ENCODE results near the gene CPED1. TPM values are rescaled to one million over a fixed set of nuclear protein-coding genes. Genes with fewer than 3 reads are reported as not detected.

The CPED1 gene
- total RNA-seq, 1 donor from 2014 or later, result 38.6 TPM

DNA sequence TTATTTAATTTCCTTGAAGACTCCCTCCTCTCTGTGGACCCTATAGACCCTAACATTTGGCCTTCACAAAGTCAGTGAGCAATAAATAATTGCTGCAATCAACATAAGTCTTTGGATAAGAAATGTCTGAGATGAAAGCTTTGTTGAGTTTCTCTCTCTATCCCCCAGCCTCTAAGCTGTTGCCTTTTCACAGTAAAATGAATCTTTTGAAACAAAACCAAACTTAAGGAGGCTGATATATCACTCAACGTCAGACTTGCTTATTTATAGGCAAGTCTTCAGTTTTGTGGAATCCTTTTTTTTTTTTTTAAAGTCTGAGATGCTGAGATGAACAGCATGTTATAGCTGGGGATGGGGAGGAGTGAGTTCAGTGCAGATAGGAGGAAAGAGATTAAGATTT is 10.0 kb downstream of the CPED1 start:
- no peaks in the 10 kb centered on the region for H3K9me3 ChIP-seq
- DNase-seq (no peak), ATAC-seq (no peak)
- TF ChIP-seq, protein P1, sequence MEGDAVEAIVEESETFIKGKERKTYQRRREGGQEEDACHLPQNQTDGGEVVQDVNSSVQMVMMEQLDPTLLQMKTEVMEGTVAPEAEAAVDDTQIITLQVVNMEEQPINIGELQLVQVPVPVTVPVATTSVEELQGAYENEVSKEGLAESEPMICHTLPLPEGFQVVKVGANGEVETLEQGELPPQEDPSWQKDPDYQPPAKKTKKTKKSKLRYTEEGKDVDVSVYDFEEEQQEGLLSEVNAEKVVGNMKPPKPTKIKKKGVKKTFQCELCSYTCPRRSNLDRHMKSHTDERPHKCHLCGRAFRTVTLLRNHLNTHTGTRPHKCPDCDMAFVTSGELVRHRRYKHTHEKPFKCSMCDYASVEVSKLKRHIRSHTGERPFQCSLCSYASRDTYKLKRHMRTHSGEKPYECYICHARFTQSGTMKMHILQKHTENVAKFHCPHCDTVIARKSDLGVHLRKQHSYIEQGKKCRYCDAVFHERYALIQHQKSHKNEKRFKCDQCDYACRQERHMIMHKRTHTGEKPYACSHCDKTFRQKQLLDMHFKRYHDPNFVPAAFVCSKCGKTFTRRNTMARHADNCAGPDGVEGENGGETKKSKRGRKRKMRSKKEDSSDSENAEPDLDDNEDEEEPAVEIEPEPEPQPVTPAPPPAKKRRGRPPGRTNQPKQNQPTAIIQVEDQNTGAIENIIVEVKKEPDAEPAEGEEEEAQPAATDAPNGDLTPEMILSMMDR (IDR thresholded peaks at IDR 0.05), result no peak
- peaks cover 42% of the 10 kb centered on the region for H3K4me1 ChIP-seq
- H3K27me3 ChIP-seq (ENCODE audit: low read depth), result no peaks in the 10 kb centered on the region
- no peaks in the 10 kb centered on the region for H3K36me3 ChIP-seq
- H3K4me3 ChIP-seq, result no peak overlapping the region
- H3K27ac ChIP-seq, result peak overlapping the region; percentile 26
- intact Hi-C loops (cut with DNase I), result loop anchor here (10.0 kb wide), 1 partner anchor 76 kb away; no protein-coding TSS in a partner anchor

DNA sequence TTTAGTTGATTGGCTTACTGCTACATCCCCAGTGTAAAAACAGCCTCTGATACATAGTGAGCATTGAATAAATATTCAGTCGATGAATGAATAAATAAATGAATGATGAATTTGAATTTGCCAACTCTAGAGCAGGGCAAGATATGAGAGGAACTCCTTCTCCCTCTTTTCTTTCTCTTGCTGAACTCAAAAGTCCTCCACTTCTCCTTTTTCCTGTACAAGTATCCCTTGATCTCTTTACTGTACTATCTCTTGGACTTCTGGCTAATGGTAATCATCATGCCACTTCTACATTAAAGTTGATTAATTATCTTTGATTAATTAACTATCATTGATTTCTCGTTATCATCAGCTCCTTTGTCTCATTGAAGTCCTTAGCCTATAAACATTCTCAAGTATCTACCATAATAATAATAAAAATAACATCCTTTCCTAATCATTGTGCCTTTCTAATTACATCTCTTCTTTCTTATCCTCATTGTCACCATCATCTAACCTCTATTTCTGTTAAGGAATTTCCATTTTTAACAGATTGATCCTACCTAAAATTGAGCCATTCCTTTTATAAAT is 10.6 kb downstream of the CPED1 start:
- peak overlapping the region; percentile 21 for H3K27ac ChIP-seq
- intact Hi-C loops (cut with DNase I), result loop anchor here (10.0 kb wide), 1 partner anchor 76 kb away; no protein-coding TSS in a partner anchor

DNA sequence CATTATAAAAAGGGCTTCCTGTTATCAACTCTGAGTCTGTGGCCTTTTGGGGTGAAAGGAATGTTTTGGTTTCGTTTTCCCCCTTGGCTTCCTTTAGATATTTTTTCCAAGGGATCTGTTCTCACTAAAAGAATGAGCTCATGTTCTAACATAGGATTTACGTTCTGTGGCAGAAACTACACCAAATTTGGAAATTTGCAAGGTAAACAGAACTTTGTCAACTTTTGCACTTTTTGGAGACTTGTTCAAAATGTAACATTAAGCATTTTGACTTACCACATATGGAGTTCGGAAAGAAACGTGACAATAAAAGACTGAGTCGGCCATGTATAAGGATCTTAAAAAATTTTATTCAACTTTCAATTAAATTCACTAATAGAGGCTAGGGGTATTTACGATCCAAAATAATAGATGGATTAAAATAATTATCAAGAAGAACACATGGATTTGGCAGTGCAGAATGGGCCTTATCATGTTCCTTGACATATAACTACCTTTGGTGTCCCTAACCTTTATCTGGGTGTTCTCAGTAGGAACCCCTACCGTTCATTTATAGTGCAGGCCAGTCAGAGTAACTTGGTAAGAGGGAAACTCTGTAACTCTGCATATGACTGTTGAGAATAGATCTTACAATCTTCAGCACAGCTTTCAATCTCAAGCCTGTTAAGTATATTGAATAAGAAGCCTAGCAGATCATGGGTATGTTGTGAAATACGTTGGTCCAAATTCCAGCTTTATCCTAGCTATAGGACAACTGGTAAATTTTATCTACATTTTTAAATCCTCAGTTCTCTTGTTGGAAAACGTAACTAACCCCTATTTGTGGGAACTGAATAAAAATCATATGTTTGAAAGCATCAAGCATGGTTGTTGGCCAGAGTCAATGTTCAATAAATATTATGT is 11.8 kb downstream of the CPED1 start:
- DNase-seq (no peak), ATAC-seq (peak in 1 of 2 donors; percentile 33)
- Histone ChIP-seq H3K4me3 (no peak overlapping the region), H3K27me3 (ENCODE audit: low read depth) (no peaks in the 10 kb centered on the region), H3K27ac (peak overlapping the region; percentile 21), H3K4me1 (peaks cover 34% of the 10 kb centered on the region), H3K9me3 (no peaks in the 10 kb centered on the region), H3K36me3 (no peaks in the 10 kb centered on the region)
- intact Hi-C loops (cut with DNase I), result no loop called here
- TF ChIP-seq, protein P1 (IDR thresholded peaks at IDR 0.05), result no peak

More for the DNA sequence above, 10.6 kb downstream of the CPED1 start:
- ATAC-seq (no peak), DNase-seq (no peak)
- no peak overlapping the region for H3K4me3 ChIP-seq
- no peaks in the 10 kb centered on the region for H3K36me3 ChIP-seq
- H3K9me3 ChIP-seq, result no peaks in the 10 kb centered on the region
- TF ChIP-seq, protein P1 (IDR thresholded peaks at IDR 0.05), result no peak
- H3K27me3 ChIP-seq (ENCODE audit: low read depth), result no peaks in the 10 kb centered on the region
- peaks cover 37% of the 10 kb centered on the region for H3K4me1 ChIP-seq

DNA sequence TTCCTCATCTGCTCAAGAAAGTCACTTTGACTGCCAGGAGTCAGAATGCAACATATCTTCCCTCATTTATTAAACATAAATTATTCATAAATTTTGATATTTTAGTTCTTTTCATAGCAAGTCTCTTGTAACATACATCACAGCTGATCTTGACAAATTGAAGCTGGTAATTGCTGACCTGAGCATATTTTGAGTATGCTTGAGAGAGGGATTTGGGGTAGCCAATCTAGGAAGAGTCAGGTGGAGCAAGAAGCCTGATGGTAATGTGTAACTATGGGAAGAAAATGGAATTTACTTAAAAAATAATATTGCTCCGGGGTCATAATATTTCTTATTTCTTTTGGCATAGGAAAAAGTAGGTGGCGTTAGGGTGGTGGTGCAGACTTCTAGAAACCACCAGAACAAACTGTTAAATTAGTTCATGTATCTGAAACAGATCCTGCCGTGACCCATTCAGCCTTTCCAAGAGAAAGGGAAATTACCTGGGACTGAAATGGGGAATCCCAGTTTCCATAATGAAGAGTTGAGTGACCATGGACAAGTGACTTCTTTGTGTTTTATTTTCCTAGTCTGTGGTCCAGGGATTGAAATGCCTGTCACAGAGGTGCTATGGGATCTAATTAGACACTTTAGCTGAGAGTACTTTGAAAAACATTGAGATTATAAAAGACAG is 12.9 kb downstream of the CPED1 start:
- DNase-seq, result no peak
- Histone ChIP-seq H3K9me3 (no peaks in the 10 kb centered on the region), H3K4me3 (no peak overlapping the region), H3K4me1 (peaks cover 26% of the 10 kb centered on the region), H3K27me3 (ENCODE audit: low read depth) (no peaks in the 10 kb centered on the region), H3K27ac (no peak overlapping the region), H3K36me3 (no peaks in the 10 kb centered on the region)
- intact Hi-C loops (cut with DNase I), result no loop called here
- TF ChIP-seq, protein P1 (IDR thresholded peaks at IDR 0.05), result no peak
- no peak for ATAC-seq

DNA sequence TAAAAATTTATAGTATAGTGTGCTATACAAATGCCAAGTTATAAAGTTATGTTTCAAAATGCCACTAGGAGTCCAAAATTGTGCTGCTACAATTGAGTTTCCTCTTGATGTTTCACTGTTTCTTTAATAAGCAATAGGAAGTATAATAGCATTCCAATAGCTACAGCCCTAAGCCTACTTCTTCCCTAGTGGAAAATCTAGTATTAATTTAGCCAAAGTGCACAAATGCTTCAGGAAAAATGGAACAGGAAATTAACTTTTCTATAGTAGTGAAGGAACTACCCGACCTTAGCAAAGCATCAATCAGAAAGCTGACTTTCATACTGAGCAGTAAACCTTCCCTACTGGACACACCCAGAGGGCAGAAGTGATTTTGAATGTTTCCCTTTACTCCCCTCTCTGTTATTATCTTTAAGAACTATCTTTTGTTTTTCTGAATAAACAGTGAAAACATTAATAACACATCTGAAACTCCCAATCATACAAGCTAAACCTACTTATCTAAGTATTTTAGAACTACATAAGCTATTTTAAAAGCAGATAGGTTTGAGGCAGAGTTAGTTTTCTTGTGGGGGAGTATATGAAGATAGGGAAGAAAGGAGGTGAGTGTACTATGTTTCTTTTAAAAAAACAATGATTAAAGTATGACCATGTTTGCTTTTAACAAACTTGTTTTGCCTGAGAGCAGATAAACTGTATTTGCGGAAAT is 13.7 kb downstream of the CPED1 start:
- intact Hi-C loops (cut with DNase I), result no loop called here
- Histone ChIP-seq H3K27ac (no peak overlapping the region), H3K9me3 (no peaks in the 10 kb centered on the region), H3K4me1 (peaks cover 19% of the 10 kb centered on the region), H3K27me3 (ENCODE audit: low read depth) (no peaks in the 10 kb centered on the region), H3K4me3 (no peak overlapping the region), H3K36me3 (no peaks in the 10 kb centered on the region)
- no peak for DNase-seq
- TF ChIP-seq, protein P1 (IDR thresholded peaks at IDR 0.05), result no peak
- ATAC-seq, result no peak
